Muscle layer of colon (tissue), 2 donors: ENCODE measurements around the gene ARL8A.
"Not testable (repeated sequence)": the region's sequence is repeated elsewhere in the genome, so short reads cannot be mapped to it uniquely, and the experiment has no call there.

Experiments used
- H3K27ac ChIP-seq: one replicate; pipeline ENCODE4 v1.7.0; 2013; ENCODE audit warnings: low read depth, mild to moderate bottlenecking, low read length, moderate library complexity
- H3K27me3 ChIP-seq, 2 donors: one replicate each; pipeline ENCODE4 v1.7.0; 2013; ENCODE audit warnings: low read length in 2 of 2, mild to moderate bottlenecking in 2 of 2; ENCODE audit not compliant: insufficient read depth in 2 of 2, control insufficient read depth in 1 of 2
- H3K36me3 ChIP-seq: one replicate; pipeline ENCODE4 v1.7.0; 2013; ENCODE audit warnings: mild to moderate bottlenecking, low read length; ENCODE audit not compliant: insufficient read depth
- H3K4me1 ChIP-seq: one replicate; pipeline ENCODE4 v1.7.0; 2013; ENCODE audit warnings: mild to moderate bottlenecking, low read length; ENCODE audit not compliant: insufficient read depth
- H3K4me3 ChIP-seq, 2 donors: one replicate each; pipeline ENCODE4 v1.7.0; 2013; ENCODE audit warnings: low read length in 2 of 2, low read depth in 1 of 2, mild to moderate bottlenecking in 1 of 2, moderate library complexity in 1 of 2
- H3K9ac ChIP-seq: one replicate; pipeline ENCODE4 v1.7.0; 2013; ENCODE audit warnings: low read length
- H3K9me3 ChIP-seq: one replicate; pipeline ENCODE4 v1.7.0; 2013; ENCODE audit warnings: mild to moderate bottlenecking, low read length
- donor health status: abdominal sarcoma.
- donor health status: Adenocarcinoma of cecum.

ARL8A gene

DNA sequence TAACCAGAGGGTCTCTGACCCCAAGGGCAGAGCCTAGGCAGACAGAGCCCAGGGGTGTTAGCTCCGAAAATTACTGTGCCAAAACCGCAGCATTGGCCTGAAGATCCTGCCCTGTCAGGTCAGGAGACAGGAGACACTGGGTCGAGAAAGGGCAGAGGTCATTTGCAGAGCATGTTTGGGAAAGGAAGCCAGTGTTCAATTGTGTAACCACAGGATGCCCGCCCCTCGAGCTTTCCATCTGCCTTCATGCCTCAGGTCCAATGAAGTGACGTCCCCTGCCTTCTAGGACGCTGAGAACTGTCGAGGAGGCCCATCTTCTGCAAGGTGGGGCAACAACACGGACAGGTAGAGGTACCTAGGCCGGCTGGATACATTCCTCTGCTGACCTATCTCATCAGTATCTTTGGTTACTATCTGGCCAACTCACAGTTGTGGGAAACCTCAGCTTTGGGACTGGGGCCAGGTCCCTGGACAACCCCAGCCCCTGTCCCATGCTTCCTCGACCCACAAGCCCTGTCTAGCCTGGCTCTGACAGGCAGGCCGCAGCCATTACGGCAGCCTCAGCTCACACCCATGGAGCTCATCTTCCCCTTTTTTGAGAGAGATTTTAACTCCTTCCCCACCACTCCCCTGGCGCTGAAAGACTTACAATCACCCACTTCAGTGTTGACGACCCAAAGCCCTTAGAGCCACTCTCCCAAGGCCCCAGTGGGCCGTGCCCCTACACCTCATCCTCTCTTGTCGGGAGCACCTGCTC, 1.3 kb downstream of the ARL8A start:
- H3K9me3 ChIP-seq, result no peaks in the 10 kb centered on the region
- H3K9ac ChIP-seq, result peak overlapping the region; percentile 96
- H3K27ac ChIP-seq, result peak overlapping the region; percentile 77
- H3K4me3 ChIP-seq, result peak overlapping the region; percentile 89 to 96
- peaks cover 4% of the 10 kb centered on the region for H3K36me3 ChIP-seq
- peaks cover 31% of the 10 kb centered on the region for H3K4me1 ChIP-seq
- no peaks in the 10 kb centered on the region for H3K27me3 ChIP-seq

DNA sequence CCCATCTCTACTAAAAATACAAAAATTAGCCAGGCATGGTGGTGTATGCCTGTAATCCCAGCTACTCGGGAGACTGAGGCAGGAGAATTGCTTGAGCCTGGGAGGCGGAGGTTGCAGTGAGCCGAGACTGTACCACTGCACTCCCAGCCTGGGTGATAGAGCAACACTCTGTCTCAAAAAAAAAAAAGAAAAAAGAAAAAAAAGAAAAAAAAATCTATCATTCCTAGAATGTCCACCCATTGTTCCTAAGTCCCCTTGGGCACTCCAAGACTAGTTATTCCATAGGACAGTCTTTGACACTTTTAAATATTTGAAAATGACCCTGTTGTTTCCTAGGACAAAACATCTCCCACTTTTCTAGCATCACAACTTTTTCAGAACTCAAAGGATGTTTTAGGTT, 3.1 kb downstream of the ARL8A start:
- not testable (repeated sequence) for H3K27ac ChIP-seq, H3K4me3 ChIP-seq, H3K9me3 ChIP-seq, H3K9ac ChIP-seq, H3K27me3 ChIP-seq
- Histone ChIP-seq H3K36me3 (peaks cover 13% of the 10 kb centered on the region), H3K4me1 (peaks cover 31% of the 10 kb centered on the region)

DNA sequence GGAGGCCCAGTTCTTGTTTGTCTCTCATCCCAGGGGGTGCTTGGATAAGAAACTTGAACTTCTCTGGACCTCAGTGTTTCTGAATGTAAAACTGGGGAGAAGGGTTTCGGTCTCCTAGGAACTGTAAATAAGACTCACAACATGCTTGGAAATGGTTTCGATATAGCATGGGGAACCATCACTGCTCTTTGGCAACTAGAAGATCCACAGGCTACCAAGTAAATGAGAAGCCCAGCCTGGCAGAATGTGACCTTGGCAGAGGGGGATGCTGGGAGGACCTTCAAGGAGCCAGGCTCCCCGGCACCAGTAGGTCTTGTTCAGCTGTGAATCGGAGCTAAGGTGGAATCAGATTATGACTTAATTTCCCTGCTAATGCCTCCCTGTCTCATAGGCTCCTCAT, 3.7 kb downstream of the ARL8A start:
- H3K9ac ChIP-seq, result no peak overlapping the region
- H3K4me1 ChIP-seq, result peaks cover 31% of the 10 kb centered on the region
- H3K27me3 ChIP-seq, result no peaks in the 10 kb centered on the region
- no peak overlapping the region for H3K4me3 ChIP-seq
- H3K9me3 ChIP-seq, result no peaks in the 10 kb centered on the region
- no peak overlapping the region for H3K27ac ChIP-seq
- peaks cover 13% of the 10 kb centered on the region for H3K36me3 ChIP-seq

DNA sequence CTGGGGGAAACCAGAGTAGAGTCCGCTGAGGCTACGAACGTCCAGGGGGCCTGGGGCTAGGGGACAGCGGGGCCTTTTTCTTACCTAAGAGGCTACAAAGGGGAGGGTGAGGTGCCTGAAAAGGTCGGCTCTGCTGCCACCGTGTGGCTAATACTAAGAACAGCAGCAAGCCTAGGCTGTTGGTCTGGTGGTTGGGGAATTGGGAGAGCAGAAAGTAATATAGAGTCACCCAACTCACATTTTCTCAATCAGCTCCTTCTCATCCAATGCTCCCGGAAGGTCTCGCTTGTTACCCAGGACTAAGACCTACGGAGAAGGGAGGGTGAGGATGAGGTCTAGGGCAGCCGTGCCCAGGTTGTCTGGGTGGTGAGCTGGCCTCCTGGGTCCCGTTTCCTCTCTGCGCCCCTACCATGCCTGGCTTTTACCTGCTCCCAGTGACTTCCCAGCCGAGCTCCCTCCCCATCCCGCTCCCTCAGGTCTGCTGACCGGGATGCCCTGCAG, 9.3 kb downstream of the ARL8A start:
- Histone ChIP-seq H3K4me3 (no peak overlapping the region), H3K36me3 (peaks cover 39% of the 10 kb centered on the region), H3K4me1 (peaks cover 30% of the 10 kb centered on the region), H3K27me3 (no peaks in the 10 kb centered on the region), H3K9me3 (no peaks in the 10 kb centered on the region), H3K27ac (no peak overlapping the region), H3K9ac (no peak overlapping the region)

DNA sequence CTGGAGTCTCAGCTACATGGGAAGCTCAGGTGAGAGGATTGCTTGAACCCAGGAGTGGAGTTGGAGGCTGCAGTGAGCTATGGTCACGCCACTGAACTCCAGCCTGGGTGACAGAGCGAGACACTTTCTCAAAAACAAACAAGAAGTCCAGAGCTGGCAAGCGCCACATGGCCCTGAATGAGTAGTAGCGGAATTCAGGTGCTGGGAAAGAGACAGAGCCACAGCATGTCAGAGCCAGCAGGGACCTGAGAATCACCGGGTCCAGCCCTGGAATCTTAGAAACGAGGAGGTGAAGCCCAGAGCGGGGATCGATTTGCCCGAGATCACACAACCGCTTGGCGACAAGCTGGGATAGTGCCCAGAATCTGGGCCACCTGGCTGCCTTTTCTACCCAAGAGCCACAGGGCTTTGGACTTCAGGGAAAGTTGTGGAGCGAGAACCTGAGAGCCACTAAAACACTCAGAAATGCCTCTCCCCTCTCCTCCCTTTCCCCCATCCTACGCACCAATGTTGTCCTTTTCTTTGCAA, 9.8 kb downstream of the ARL8A start:
- Histone ChIP-seq H3K27me3 (no peaks in the 10 kb centered on the region), H3K4me3 (no peak overlapping the region), H3K9me3 (no peaks in the 10 kb centered on the region), H3K36me3 (peaks cover 39% of the 10 kb centered on the region), H3K4me1 (peaks cover 30% of the 10 kb centered on the region), H3K27ac (no peak overlapping the region), H3K9ac (no peak overlapping the region)

DNA sequence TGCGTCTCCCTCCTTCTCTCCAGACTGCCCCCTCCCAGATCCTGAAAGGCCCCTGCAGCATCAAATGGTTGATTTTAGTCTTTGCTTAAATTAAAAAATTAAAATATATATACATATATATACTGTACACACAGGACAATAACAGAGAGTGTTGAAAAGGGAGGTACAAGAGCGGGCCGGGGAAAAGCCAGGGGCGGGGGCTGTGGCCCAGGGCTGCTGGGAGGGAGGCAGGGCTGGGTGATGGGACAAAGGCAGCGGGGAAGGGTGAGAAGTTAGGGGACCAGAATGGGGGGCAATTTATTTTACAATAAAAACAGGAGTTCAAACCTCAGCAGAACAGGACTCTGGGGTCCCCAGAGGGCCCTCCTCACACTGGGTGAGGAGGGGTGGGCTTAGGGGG, 10.5 kb downstream of the ARL8A start:
- no peaks in the 10 kb centered on the region for H3K9me3 ChIP-seq
- H3K4me1 ChIP-seq, result peaks cover 30% of the 10 kb centered on the region
- H3K4me3 ChIP-seq, result no peak overlapping the region
- no peaks in the 10 kb centered on the region for H3K27me3 ChIP-seq
- H3K27ac ChIP-seq, result no peak overlapping the region
- peaks cover 39% of the 10 kb centered on the region for H3K36me3 ChIP-seq
- no peak overlapping the region for H3K9ac ChIP-seq

DNA sequence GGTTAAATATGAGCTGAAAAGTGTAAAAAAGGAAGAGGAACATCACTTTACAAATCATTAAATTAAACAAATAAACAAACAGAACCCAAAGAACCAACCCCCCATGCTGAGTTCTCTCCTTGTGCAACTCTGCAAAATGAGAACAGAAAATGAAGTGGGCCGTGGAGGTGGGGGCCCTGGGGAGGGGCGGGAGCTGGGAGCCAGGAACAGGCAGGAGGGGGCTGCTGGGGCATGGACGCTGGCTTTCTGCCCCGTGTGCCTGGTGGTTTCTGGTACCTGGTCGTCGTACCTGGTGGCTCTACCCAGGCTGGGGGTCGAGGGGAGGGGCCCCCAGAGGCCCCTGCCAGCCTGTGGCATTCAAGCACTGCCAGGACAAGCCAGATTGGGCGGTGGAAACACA, 11.0 kb downstream of the ARL8A start:
- Histone ChIP-seq H3K9me3 (no peaks in the 10 kb centered on the region), H3K36me3 (peaks cover 38% of the 10 kb centered on the region), H3K4me1 (peaks cover 30% of the 10 kb centered on the region), H3K27me3 (no peaks in the 10 kb centered on the region), H3K27ac (no peak overlapping the region), H3K9ac (no peak overlapping the region), H3K4me3 (peak overlapping the region in 1 of 2 donors; percentile 35)

DNA sequence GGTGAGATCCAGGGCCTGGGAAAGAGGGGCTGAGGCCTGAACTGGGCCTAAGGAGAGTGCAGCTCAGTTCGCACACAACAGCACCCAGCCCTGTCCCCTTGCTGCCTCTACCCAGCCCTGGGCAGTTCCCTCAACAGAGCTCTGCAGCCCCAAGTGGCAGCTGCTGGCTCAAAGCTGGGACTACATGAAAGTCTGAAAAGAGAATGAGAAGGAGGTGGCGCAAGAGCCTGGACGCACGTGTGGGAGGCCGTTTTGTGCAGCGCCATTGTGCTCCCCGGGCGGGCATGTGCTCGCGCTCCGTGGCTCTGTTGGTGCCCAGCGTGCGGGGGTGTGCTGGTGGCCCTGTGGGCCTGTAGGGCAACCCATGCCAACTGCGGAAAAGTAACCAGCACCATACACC, 11.5 kb downstream of the ARL8A start:
- H3K9ac ChIP-seq, result peak overlapping the region; percentile 27
- peaks cover 30% of the 10 kb centered on the region for H3K4me1 ChIP-seq
- peak overlapping the region in 1 of 2 donors; percentile 35 for H3K4me3 ChIP-seq
- H3K27me3 ChIP-seq, result no peaks in the 10 kb centered on the region
- H3K36me3 ChIP-seq, result peaks cover 33% of the 10 kb centered on the region
- H3K27ac ChIP-seq, result peak overlapping the region; percentile 73
- H3K9me3 ChIP-seq, result no peaks in the 10 kb centered on the region

DNA sequence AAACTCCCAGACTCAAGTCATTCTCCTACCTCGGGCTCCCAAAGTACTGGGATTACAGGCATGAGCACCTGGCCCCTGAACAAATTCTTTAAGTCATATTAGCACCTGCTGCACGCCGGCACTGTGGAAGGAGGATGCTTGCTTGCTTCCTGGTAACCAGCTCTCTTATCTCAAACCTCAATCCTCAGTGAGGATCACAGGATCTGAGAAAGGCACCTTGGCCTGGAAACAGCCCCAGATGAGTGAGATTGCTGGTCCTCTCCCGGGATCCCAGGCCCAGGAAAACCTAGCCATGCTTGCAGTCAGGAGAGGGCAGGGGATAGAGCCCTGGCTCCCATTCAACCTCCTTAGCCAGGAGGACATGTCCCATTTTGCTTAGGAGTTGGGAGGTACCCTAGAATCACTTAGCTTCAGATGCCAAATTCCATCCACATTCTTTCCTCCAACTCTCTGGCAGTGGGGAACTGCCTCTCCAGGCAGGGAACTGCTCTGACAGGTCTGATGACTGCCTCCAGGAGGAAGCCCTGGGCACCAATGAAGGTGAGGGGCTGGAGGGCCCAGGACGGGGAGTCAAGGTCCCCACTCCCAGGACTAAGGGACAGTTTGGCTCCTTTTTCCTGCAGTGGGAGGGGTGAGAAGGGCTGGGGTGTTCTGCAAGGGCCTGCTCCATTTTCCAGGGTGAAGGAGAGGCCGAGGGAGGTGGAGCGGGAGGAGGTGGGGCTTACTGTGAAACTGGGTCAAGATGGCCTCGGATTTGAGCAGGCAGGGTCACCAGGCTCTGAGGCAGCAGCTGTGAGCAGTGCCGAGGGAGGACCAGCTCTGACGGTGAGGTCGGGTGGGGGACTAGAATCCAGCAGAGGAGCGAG, 12.3 kb downstream of the ARL8A start:
- no peaks in the 10 kb centered on the region for H3K27me3 ChIP-seq
- H3K27ac ChIP-seq, result peak overlapping the region; percentile 73
- H3K36me3 ChIP-seq, result peaks cover 26% of the 10 kb centered on the region
- peak overlapping the region in 1 of 2 donors; percentile 35 for H3K4me3 ChIP-seq
- peak overlapping the region; percentile 27 for H3K9ac ChIP-seq
- no peaks in the 10 kb centered on the region for H3K9me3 ChIP-seq
- peaks cover 30% of the 10 kb centered on the region for H3K4me1 ChIP-seq

DNA sequence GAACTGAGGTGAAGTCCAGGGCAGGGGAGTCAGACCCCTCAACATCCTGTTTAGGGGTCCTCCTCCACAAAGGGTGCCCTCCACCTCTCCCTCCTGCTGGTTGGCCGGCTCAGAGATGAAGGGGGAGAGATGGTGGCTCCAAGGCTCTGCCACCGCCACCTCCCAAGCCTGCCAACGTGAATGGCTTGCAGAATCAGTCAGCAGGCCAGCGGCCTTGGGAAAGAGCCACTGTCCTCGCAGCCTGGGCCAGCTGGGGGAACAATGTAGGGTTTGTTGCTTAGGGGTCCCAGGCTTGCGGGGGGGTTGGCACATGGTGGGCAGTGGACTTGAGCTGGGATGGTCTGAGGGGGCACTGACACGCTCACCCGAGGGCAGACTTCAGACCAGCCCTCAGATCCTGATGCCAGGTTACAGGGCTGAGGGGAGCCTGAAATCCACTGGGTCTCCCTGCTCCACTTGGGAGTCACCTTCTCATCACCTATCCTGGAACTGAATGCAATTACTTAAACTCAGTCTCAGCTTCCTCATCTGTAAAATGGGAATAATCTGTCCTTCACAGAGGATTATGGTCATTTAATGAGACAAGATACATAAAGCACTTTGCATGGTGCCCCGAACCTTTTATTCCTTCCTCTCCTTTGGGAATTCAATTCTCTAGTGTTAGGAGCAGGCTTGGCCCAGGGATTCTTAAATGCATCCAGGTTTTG, 13.6 kb downstream of the ARL8A start:
- Histone ChIP-seq H3K27ac (no peak overlapping the region), H3K27me3 (no peaks in the 10 kb centered on the region), H3K36me3 (peaks cover 26% of the 10 kb centered on the region), H3K9me3 (no peaks in the 10 kb centered on the region), H3K9ac (no peak overlapping the region), H3K4me3 (no peak overlapping the region), H3K4me1 (peaks cover 30% of the 10 kb centered on the region)

DNA sequence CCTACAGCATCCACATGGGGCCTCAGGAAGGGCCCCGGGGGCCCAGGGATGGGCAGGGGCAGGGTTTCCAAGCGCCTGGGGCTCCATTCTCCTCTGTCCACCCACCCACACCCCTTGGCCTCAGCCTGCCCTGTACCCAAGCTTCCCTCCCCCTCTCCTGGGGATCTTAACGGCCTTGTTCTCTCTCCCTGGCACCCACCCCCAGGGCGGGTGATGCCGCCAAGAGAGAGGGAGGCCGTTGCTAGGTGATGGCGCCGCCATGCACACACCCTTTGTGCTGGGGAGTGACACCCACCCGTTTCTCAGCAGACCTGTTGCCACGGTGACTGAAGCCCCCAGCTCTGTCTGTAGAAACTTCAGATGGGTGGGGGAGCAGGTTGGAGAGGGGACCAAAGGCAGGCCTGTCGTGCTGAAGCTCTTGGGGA, 14.2 kb downstream of the ARL8A start:
- H3K9ac ChIP-seq, result no peak overlapping the region
- no peaks in the 10 kb centered on the region for H3K9me3 ChIP-seq
- no peak overlapping the region for H3K27ac ChIP-seq
- H3K4me3 ChIP-seq, result no peak overlapping the region
- H3K27me3 ChIP-seq, result no peaks in the 10 kb centered on the region
- H3K36me3 ChIP-seq, result peaks cover 20% of the 10 kb centered on the region
- peaks cover 27% of the 10 kb centered on the region for H3K4me1 ChIP-seq
